Stimulated activated CD8-positive, alpha-beta memory T cell treated with anti-CD3 and anti-CD28 coated beads, Interleukin-12 subunit alpha, Interleukin-12 subunit beta, amount 100 ng/mL, for 1 hour (primary cell): ENCODE measurements around the gene TAOK1.
"Not testable (repeated sequence)": the region's sequence is repeated elsewhere in the genome, so short reads cannot be mapped to it uniquely, and the experiment has no call there.

Experiments used
- DNase-seq: peaks from one replicate; pipeline ENCODE4 v3.0.0-alpha.2; 2020; ENCODE audit warnings: low read depth

The TAOK1 gene

DNA sequence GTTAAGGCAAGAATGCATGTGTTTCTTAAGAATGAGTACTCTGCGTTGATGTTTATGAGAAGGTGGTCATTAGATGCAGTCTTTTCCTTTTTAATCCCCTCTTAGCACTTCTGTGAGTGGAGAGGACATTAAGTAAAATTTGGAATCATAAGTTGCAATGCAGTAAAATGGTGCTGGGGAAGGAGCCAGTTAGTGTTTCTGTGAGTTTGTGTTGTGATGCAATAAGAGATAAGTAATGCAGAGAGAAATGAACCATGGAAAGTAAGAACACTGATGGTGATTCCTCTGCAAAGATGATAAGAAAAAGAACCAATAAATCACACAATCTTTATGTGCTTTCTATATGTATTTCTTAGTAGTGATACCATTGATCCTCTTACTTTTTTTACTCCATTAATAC, 156.7 kb downstream of the TAOK1 start:
- DNase-seq = no peak

DNA sequence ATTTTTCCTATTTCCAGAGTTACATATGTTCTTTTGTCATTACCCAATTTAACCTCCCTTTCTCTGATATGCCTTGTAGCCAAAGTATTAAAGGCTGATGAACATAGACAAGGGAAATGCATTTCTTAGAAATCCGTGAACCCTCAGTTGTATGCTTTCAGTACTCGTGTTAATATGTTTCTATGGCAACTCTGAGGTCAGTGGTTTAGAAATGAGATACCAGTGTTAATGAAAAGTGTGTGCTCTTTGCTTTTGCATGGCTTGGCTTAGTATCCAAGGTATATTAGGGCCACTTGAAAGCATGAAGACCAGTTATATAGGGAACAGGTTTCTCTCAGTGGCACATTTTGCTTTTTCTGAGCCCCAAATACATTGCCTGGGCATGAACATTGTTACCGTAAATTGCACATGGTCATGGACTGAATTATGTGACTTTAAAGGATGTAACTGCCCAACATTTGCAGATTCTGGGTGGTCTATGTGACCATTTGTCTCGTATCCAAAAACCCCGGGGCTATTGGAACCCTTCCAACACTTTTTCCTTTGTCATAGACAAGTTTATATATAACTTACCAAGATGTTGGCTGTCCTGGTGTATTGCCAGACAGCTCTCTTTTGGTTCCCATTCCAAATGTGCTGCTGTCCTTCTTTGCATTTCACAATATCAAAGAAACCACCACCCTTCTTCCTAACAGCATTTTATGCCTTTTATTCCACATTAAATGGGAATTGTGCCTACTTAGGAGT, 159.2 kb downstream of the TAOK1 start:
- DNase-seq = no peak

DNA sequence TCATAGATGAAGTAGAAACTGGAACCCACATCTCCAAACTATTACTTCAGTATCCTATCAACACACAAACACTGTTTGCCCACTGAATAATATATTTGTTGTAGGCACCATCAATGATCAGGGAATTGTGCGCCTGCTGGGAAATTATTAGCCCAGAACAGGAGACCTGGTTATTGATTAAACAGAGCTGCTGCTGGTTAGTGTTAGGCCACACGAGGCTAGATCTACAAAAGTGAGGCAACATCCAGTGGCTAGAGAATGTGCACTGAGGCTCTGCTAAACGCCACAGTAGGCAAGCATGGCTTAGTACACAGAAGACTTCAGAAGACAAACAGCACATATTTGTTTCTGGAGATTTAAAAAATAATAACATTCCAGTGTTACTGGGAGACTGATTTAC, 165.7 kb downstream of the TAOK1 start:
- DNase-seq = no peak

DNA sequence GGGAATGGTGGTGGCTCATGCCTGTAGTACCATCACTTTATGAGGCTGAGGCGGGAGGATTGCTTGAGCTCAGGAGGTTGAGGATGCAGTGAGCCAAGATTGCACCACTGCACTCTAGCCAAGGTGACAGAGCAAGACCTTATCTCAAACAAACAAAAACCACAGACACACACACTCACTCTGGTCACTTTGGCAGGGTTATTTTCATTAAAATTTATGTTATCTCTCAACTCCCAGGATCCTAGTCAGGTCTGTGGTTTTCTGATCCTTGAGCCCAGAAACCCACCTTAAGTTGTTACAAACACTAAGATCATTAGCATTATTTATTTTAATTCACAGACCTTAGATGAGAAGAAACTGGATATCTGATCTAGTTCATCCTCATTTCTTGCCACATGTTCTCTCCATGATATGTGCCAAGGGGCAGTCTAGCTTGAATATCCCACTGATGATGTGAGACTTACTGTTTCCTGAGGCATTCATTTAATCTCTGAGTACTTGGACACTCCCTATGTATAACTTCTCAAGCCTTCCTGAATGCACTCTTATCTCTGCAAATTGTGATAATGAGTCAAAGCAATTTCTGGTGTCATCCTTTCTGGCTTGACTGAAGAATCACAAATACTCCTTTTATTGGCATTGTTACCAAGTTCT, 167.0 kb downstream of the TAOK1 start:
- DNase-seq = no peak

DNA sequence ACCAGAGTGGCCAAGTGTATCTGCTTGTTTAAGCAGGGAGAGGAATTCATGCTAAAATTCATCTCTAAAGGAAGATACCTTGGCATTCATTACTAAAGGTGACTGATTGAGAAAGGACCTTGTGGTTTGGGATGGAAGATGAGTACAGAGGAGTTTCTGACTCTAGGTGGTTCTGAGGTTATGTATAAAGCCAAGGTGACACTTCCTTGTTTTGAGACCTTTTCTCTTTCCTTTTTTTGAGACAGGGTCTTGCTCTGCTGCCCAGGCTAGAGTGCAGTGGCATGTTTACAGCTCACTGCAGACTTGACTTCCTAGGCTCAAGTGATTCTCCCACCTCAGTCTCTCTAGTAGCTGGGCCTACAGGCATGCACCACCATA, 167.6 kb downstream of the TAOK1 start:
- DNase-seq = no peak

DNA sequence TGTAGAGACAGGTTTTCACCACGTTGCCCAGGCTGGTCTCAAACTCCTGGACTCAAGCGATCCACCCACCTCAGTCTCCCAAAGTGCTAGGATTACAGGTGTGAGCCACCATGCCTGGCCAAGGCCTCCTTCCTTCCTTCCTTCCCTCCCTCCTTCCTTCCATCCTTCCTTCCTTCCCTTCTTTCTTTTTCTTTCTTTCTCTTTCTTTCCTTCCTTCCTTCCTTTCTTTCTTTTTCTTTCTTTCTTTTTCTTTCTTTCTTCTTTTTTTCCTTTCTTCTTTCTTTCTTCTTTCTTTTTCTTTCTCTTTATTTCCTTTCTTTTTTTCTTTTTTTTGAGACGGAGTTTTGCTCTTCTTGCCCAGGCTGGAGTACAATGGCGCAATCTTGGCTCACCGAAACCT, 168.0 kb downstream of the TAOK1 start:
- DNase-seq = not testable (repeated sequence)

DNA sequence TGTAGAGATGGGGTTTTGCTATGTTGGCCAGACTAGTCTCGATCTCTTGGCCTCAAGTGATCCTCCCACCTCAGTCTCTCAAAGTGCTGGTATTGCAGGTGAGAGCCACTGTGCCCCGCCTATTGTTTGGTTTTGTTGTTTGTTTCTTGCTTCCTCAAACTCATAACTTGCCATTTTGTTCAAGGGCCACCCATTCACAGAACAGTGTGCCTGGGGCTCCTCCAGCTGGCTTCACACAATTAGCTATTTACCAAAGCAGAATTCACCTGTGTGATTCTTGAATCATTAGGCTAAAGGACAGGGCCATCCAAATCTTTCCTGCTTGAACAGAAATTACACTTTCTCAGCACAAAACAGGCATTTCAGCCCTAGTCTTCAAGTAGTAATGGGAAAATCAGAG, 169.5 kb downstream of the TAOK1 start:
- no peak for DNase-seq

DNA sequence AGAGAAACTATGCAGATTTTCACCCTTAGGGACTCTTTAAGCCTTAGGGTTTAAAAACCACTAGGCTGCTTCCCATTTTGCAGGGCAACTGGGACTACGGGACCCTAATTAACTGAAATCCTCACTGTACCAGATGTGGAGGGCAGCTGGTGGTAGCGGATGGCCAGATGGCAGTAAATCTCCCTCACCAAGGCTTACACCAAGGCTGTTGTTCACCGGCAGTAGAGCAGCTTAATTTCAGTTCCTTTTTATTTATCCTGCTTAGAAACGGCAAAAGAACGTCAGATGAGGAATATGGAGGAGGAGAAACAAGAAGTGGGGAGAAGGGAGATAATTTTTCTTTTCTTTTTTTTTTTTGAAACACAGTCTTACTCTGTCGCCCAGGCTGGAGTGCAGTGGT, 170.2 kb downstream of the TAOK1 start:
- no peak for DNase-seq

DNA sequence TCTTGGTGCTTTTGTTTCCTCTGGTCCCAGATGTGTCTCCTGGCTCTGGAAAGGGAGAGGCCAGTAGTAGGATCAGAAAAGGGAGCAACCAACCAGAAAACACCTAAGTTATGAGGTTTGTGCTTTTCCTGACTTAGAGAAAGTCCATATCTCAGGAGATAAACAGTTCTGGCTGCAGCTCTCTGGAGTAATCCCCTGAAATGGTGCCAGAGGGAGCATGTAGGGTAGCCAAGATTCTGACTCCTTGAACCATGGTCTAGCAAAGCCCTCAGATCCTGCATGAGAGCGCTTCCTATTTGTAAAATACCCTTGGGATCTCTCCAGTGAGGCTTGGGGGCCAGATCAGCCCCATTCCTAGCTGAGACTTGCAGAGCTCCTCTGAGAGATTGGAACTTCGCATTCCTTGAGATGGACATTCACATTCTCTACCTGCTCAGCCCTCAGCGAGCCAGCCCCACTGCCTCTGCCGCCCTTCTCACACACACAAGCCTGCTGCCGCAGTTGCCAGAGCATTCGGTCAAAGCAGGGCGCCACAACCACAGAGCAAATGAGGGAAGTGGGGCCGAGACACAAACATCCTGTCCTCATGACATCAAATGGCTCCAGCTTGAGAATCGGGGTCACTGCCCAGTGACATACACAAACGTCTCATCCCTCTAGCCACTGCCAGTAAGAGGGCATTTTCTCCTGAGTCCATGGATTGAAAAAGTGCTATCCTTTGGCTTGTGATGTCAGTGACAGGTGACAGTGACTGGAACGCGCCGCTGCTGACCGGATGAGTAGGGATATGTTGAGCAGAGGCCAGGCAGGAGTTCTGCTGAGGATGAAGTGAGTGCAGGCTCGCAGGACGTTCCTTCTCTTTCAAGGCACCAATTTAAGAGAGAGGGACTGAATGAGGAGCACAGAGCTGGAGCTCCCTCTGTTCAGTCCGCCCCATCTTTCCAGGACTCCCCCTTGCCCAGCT, 171.7 kb downstream of the TAOK1 start:
- DNase-seq = no peak

DNA sequence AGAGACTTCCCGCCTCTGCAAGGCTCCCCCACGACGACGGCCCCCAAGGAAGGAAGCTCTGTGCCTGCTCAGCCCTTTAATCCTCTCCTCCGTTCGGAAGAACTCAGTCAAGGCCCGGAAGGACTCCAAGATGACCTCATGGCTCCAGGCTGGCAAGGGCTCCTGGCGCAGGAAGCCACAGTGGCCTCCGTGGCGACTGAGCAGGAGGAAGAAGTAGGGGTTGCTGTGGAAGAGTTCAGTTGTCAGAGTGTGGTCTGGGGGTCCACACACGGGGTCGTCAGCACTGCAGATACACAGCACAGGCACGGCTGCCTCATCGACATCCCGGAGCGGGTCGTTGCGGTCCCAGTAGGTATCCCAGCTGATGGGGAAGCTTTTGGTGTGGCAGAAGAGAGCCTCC, 172.5 kb downstream of the TAOK1 start:
- no peak for DNase-seq

DNA sequence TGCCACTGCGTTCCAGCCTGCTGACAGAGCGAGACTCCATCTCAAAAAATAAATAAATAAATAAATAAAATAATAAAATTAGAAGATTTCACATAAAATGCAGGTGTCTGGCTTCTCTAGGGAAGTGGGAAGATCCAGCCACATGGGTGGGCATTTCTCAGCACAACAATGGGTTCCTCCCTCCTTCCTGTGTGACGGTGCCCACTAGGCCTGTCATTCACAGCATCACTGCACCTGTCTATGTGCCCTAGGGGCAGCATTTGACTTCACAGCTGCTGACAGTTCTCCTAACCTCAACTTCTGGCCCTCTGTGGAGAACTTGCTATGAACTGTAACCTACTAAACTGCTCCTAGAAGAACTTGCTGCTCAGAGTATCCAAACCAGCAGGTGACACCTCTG, 173.7 kb downstream of the TAOK1 start:
- no peak for DNase-seq

DNA sequence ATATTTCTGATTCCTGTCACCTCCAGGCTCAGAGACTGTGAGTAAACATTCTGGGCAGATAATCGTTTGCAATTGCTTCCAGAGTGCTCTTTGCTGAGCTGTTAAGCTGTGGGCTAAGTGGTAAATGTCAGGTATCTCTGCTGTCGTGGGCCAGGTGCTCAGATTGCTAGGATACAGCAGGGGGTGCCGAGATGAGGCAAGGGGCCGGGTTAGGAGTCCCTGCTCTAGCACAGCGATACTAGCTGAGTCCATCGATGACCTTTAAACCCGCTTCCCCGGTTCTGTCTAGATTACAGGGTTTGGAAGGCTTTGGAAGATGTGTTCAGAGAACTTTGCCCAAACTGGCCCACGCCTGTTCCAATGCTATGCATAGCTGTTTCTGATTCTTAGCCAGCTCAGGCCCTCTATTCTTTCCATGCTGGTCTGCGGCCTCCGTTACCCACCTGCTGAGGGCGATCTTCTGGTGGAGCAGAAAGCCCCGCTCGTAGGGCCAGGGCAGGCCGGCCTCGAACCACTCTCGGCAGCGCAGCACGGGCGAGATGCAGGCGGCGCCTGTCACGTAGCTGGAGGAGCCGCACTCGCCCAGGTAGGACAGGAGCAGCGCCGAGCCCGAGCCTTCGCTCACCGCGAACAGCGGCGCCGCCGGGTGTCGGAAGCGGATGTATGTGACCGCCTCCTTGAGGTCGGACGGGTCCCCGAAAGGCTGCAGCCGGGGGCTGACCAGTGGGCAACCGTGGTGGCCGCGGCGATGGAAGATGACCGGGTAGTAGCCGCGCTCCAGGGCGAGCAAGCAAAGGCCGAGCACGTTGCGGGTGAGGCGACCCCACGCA, 175.7 kb downstream of the TAOK1 start:
- peak; percentile 30 for DNase-seq

DNA sequence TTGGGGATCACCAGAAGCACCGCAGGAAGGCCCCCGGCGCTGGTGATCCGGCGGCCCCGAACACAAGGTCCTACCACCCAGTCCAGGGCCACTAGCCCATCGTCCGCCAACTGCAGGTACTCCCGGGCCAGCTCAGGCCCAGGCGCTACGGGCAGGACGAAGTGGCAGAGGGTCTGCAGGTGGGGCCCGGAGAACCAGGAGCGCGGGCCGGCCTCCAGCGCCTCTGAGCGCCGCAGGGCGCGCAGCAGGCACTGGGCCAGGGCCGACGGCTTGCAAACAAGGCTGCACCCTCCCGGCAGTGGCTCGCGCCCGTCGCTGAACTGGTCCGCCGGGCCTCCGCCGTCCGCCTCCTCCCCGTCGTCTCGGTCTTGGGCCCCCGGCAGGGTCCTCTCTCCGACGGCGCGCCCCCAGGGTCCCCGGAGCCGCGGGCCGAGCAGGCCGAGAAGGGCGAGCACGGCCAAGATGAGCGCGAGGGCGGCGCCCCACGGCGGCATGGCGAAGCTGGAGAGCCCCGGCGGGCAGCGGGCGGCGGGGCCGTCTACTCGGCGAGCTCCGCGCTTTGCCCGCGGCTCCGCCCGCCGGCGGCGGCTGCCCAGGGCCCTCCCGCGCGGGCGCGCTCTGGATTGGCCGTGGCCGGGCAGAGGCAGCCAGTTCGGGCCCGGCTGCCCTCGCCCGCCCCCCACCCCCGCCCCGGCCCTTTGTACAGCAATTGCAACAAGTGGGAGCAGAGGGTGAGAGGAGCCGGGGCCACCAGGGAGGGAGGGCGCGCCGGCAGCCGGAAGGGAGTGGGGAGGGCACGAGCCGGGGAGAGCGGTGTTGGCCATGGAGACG, 176.5 kb downstream of the TAOK1 start, which contains the start of gene ABHD15:
Gene ABHD15, minus strand, starts transcription at position 565 of the 831 bp plus-strand sequence. Its CDS starts 71 bp downstream, at position 494.
- peak; percentile 30 for DNase-seq

DNA sequence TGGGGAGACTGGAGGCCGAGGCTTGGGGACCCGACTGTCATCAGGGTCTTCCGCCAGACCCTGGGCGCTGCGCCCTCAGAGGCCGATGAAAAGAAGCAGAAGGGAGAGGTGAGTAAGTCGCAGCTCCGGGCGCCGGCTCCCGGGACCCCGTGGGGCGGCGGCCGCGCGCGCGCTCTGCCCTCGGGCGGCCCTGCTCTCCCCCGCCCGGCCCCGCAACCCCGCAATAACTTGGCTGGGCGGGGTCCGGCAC, 177.1 kb downstream of the TAOK1 start:
- DNase-seq = no peak

DNA sequence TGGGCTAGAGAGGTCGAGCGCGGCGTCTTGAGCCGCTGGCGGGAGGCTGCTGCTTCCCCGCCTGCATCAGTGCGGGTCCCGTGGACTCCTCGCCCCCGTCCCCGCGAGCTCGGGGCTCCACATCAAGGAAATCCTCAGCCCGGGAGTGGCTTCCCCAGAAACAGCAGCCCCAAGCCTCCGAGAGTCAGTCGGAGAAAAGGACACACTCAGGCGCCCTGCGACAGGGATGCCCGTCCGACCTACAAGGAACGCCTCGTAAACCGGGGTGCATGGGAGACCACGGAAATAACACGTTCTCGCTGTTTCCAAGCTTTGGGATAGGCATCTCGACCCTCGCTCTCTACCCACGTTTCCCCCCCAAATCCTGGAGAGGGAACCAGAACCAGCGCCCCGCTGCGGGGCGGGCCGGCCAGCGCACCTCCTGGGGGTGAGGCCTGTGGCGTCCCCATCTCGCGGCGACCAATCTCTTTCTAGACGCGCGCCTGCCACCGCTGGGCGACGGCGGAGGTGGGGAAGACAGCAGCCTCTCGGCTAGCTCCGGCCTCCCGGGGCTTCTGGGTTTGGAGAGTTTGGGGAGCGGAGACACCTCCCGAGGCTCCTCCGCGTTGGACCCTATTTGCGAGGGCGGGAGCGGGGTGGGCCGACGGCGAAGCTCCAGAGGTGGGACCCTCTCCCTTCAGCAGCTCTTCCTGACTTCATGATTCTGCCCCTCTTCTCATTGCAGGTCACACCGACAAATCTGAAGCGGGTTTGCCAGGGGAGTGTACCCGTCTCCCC, 177.6 kb downstream of the TAOK1 start:
- peak; percentile 55 for DNase-seq

DNA sequence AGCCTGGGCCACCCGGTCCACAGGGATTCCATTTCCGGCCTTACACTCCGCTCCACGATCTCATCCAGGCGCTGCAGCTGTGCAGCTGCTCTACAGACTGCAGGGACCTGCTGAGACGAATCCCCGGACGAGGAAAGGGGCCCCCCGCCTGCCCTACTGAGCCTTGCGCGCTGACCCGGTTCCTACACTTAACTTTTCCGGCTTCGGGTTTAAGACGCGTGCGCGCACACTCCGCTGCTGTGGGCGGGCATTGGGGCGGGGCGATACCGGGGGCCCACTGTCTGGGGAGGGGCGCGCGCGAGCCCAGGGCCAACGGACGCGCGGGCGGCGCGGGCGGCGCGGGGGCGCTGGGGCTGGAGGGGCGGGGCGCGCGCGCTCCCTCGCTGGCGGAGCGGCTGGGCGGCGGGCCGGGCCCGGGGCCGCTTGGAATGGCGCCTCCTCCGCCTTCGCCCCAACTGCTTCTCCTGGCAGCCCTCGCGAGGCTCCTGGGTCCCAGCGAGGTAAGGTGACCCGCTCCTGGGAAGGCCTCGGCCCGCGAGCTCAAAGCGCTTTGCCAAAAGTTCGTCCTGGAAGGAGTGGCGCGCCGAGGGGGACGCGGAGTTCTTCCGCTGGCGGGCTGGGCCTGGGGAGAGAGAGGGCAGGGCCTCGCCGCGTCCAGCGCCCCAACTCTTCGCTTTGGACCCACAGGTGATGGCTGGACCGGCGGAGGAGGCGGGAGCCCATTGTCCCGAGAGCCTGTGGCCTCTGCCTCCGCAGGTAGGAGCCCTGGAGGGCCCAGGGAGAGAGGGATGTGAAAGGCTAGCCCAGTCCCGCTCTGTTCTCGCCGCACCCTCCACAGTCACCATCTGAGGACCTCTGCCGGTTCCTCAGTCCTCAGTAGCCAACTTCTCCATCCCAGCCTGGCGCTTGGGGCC, 178.4 kb downstream of the TAOK1 start, which contains the start of gene TP53I13:
Gene TP53I13, plus strand, starts transcription at position 371 of the 914 bp plus-strand sequence. Its CDS starts 58 bp downstream, at position 429.
- peak; percentile 88 for DNase-seq

DNA sequence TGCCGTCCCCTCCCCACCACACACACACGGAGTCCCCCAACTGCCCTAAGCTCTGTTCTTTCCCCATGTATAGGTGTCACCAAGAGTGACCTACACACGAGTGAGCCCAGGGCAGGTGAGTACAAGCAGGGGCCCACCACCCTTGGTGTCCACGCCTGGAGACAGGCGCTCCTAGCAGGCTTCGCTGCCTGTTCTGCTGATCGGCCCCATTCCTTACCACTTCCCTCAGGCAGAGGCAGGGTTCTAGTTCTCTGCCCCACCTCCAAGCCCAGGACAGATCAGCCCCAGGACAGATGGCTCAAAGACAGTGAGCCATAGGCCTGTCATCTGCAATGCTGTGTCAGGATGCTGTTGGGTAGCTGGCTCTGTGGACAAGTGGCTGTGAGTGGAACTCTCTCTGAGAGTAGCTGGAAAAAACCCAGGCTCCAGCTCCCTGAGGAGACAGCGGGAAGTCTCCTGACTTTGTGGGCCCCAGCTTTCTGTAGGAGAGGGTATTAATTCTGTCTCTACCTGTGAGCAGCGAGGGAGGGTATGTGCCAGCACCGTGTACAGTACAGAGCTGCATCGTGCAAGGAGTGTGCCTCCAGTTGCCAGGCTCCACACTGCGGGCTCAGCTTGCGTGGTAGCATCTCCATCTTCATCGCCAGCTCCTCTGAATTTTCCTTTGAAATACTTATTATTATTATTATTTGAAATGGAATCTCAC, 179.2 kb downstream of the TAOK1 start:
- DNase-seq = no peak

DNA sequence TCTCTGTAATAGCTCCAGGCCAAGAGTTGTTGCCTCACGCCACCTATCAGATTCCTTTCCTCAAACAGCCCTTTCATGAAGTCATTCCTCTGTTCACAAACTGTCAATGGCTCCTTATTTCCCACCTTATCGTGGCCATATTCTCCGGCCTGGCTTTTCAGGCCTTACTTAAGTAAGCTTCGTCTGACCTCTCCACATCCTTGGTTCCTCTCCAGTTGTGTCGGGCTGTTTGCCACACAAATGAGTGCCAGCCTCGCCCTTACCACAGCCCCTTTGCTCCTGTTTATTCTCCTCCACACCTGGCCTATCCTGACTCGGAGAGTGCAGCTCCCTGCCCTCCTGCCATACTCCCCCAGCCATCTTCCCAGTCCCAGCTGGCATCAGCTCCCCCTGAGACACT, 180.4 kb downstream of the TAOK1 start:
- no peak for DNase-seq
